C1 segment of cervical spinal cord (tissue), 14 donors: ENCODE measurements around the gene ZNF768.
"Not testable (repeated sequence)": the region's sequence is repeated elsewhere in the genome, so short reads cannot be mapped to it uniquely, and the experiment has no call there.

Source experiments
- DNase-seq, 14 donors: peaks; one replicate each; lab custom pipeline; 2025; lab: John Stamatoyannopoulos, UW

Gene ZNF768

DNA sequence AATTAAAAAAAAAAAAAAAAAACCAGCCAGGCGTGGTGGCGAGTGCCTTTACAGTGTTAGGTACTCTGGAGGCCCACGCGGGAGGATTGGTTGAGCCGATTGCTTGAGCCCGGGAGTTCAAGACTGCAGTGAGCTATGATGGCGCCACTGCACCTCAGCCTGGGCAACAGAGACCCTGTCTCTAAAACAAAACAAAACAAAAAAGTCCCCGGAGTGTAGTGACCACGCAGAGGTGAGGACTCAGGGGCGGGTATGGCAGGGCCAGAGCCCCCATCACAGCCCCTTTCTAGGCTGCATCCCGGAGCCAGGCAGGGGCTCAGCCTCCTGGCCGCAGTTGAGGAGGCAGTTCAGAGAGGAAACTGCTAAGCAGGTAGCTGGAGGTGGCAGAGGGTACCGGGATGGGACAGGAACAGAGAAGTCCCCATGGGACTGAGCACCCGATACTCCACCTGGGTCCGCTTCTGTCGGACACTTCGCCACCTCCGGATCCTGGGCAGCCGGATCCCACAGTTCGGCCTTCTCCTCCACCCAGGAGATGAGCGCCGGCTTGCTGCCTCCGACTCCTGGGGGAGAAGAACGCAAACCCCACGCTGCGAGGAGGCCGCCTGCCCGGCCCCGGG is 7.5 kb upstream of the ZNF768 start:
- DNase-seq, result no peak

DNA sequence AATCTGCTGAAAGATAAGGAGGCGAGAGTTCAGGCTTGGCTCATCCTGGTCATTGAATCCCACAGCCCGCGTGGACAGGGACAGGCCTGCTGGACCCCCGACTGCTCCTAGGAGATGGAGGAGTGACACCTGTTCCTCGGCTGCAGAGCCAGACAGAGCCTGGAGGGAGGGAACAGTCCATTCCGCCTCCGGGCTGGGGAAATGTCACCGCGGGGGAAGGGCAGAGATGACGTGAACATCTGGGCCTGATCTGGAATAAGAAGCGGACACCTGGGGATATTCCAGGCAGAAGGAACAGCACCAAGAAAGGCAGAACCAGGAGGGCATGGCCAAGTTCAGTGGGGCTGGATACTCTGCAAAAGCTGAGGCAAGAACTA is 6.8 kb upstream of the ZNF768 start:
- DNase-seq, result no peak

DNA sequence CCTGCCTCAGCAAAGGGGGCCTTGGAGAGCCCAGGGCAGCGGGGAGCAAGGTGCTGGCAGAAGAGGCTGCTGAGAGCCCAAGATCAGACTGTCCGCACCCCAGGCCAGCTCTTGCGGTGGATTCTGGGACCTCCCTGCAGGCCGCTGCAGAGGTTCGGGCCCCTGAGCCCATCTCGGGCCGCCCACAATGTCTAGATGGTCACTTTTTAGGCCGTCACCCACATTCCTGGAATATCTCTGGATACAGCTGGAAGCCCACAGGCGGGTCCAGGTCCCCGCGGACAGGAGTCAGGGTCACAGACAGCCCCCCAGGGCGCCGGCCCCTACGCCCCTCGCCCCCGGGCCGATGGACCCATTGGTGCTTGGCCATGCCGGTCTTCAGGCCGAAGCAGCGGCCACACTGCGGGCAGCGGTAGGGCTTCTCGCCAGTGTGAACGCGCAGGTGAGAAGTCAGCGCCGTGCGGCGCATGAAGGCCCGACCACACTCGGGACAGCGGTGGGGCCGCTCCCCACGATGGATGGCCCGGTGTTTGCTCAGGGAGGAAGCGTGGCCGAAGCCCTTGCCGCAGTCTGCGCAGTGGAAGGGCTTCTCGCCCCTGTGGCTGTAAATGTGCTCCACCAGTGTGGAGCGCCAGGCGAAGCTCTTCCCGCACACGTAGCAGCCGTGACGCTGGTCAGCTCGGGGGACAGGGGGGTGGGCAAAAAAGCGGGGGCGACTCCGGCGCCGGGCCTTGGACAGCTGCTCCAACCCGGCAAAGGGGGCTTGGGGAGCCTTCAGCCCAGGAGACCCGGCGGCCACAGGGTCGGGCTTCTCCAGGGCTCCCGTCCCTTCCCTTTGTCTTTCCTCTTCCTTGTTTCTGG is 6.1 kb upstream of the ZNF768 start:
- no peak for DNase-seq

DNA sequence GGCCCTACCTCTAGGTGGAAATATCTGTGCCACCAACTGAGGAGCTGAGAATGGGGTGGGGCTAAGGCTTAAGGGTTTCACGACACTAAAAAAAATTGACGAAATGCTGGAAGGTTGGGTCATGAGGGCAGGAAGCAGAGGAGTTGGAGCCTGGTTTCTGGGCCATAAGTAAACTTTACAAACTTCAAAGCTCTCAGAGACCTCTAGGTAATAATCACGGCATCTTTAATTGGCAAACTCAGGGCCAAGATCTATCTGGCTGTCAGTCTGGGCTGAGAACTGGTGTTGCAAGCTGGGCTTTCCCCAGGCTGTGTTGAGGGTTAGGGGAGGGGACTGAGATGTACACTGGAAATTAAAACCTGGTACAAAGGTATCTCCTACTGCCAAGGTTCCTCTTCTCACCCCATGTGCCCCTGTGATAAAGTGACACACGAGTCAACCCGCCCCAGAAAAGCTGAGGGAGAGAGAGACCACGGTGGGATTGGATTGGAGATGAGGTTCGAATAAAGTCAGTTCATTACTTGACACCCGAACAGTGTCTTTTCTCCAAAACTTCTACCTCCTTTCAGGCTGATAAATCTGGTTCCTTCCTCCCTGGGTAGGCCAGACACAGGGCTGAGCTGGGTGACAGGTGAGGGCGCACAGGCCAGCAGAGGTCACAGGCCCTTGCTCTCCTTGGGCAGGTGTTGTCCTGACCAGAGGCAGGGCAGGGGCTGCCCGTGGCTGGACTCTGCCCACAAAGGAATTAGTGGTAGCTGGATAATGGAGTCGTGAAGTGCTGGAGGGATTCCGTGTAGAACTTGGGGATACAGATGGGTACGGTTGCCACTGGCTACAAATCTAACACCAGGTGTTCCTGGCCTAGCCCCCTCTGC is 4.0 kb upstream of the ZNF768 start:
- DNase-seq, result no peak

DNA sequence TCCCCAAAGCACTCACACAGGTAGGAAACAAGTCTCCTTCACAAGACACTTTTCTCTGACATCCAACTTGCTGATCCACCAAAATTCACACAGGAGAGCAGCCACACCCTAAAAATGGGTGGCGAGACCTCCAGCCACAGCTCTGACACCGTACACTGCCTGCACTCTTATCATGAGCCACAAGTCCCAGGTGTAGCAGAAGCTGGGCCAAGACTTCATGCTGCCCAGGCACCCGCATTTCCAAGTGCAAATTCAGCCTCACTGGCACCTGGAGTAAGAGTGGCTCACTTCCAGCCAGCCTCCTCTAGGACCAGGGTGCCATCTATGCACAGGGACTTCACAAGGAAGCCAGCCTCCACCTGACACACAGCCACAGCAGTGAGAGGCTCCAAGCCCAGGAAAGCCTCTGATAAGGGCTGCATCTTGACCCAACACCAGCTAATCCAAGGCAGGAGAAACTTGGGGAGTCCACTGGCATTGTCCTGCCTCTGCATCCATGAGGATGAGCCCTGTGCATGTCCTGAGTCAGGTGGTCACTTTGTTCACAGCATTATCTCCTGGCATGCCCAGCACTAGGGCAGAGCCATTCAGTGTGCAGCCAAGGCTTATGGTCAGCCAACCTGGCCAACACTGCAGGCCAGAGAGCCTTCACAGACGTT is 2.6 kb upstream of the ZNF768 start:
- DNase-seq, result no peak

DNA sequence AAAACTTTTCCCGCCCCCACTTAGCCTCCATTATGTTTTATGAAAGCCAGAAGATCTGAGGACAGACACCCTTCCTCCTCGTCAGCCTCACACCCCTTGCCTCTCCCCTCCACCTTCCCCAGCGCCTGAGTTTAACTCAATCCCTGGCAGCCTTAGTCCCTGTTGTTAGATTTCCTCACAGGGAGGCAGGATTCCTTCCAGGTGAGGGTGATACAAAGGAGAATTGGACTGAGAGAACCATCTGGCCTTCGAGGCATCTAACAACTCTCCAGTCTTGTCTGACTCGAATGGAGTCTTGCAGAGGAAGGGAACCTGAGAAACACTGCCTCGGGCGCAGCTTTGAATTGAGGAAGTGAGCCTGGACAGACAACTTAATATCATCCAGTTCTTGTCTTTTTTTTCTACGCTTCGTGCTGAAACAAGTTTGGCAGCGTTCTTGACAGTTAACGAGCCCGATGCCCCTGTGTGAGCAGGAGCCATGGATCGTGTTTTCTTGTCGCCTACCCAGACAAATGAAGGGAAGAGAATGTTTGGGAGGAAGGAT is 1.3 kb upstream of the ZNF768 start:
- peak in 1 of 14 donors; percentile 60 for DNase-seq

DNA sequence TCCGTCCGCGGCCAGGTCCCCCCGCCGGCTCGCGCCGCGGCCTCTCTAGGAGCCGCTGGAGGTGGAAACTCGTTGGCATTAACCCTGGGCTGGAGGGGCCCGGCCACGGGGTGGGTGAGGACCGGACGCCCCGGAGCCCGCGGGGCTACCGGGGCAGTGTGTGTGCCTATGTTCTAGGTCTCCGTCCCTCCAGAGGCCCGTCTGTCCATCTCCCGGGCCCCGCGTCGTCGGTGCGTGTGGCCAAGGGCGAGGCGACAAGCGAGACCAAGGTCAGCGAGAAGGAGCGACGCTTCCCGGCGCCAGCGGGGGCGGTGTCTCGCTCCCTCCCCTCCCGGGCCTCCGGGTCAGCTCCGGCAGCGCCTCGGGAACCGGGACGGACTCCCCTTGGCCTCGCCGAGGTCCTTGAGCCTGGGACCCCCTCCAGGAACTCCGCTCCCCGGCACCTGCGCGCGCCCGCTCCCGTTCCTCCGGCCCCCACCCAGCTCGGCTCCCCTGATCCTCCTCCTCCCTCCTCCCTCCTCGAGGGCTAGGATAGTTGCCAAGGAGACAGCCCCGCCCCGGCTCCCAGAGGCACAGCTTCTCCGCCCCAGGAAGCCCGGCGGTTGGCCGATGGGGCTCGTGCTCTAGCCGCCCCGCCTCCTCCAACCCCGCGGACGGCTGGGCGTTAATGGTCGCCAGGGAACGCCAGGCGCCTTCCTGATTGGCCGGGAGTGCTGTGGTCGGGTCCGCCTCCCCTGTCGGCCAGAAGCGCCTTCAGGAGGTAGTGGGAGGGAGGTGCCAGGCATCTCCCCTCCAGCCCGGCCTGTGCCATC is 663 bp upstream of the ZNF768 start:
- DNase-seq, result peak; percentile 86 to 99 (median 97)

DNA sequence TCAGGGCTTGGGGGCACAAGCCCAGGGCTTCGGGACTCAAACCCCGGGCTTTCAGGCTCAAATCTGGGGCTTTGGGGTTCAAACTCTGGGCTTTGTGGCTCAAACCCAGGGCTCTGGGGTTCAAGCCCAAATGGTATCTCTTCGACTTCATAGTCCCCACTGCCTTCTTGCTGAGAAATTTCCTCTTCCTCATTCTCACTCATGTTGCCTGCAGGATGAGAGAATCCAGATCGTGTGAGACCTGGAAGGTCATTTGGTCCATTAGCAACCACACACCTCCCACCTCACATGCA is 576 bp downstream of the ZNF768 start:
- DNase-seq, result no peak

DNA sequence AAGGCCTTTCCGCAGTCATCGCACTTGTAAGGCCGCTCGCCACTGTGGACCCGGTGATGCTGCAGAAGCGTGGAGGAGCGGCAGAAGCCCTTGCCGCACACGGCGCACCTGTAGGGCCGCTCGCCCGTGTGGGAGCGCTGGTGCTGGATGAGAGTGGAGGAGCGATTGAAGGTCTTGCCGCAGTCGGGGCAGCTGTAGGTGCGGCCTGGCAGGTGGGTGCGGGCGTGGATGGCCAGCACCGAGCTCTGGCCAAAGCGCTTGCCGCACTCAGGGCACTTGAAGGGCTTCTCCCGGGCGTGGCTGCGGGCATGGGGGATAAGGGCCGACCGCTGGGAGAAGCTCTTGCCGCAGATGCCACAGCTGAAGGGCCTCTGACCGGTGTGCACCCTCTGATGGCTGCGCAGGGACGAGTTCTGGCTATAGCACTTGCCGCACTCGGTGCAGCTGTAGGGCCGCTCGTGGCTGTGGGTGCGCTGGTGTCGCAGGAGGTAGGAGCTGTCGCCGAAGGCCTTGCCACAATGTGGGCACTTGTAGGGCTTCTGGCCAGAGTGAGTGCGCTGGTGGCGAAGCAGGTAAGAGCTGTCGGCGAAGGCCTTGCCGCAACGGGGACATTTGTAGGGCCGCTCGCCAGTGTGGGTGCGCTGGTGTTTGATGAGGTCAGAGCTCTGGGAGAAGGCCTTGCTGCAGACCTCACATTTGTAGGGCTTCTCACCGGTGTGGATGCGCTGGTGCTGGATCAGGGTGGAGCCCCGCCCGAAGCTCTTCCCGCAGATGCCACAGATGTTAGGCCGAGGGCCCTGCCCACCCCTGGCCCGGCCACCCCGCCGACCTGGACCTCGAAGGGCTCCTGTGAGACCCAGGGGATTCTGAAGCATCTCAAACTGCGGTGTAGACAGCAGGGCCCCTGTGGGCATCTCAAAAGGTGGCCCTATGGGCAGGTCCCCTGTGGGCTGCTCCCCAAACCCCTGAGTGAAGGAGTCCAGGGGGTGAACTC is 1.5 kb downstream of the ZNF768 start:
- DNase-seq, result no peak

DNA sequence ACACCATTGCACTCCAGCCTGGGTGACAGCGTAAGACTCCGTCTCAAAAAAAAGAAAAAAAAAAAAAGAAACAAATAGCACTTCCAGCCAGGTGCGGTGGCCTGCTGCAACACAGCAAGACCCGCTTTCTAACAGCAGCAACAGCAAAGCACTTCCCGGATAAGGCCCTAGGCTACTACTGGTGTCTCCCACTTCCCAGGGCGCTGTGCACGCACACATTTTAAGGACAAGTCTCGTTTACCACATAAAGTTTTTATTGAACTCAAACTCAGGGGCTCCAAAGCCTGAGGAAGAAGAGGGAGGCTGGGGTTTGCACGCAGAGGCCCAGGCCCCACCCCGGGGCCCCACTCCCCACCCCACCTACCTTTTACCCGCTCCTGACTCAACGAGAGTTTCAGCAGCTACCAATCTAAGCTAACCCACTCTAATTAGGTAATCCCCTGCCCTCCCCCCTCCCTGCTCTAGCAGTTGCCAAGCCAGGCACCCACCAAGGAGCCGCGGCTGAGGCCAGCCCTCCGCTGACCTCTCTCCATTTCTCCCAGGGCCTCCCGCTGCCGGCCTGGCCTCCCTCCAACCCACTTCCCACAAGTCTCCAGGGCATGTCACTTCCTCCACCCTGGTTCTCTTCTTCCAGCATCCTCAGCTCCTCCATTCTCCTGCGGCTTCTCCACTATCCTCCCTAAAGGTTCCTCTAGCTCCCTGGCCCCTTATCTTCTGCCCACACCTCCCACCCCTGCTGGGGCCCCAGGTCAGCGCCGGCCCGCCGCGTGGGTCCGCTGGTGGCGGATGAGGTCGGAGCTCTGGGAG is 2.4 kb downstream of the ZNF768 start:
- no peak for DNase-seq

DNA sequence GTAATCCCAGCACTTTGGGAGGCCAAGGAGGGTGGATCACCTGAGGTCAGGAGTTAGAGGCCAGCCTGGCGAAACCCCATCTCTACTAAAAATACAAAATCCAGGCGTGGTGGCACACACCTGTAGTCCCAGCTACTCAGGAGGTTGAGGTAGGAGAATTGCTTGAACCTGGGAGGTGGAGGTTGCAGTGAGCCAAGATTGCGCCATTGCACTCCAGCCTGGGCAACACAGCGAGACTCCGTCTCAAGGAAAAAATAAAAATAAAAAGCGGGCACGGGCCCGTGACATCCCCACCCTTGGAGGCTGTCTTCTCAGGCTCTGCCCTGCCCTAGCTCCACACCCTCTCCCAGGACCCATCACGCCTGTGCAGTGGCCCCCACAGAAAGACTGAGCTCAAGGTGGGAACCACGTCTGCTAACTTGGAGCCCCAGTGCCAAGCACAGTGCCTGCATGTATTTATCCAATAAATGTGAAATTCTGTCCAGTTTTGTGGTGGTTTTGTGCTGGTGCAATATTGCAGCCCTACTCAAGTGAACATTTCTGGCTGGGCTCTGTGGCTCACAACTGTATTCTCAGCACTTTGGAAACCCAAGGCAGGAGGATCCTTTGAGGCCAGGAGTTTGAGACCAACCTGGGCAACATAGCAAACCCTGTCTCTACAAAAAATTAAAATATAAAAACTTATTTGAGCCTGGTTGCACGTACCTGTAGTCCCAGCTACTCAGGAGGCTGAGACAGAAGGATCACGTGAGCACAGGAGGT is 3.5 kb downstream of the ZNF768 start:
- DNase-seq, result not testable (repeated sequence)

DNA sequence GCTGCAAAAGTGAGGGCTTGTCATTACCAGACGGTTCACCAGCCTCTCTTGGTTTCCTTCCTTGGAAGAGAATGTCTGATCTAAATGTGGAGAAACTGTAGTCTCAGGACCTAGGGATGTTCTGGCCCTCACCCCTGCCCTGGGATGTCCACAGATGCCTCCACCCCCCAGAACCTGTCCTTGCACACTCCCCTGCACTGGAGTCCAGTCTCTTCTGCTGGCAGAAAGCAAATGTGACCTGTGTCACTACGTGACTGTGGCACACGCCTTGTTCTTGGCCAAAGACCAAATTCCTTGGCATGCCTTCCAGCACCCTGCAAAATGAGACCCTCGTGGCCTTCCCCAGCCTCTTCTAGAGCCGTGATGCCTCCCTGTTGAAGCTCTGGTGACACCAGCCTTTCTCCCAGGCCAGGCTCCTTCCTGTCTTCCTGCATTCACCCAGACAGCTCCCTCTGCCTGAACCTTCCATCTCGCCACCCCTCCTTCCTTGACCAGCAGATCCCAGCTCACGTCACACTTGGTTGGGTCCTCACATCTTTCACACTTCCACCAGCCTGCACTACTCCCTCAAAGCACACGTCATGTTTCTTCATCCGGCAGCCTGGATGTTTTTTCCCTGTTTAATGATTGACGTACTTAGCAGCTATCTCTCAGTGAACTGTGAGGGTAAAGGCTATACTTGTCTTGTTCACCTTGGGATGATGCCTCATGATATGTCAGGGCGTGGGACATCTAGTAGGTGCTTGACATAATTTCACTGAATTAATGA is 4.3 kb downstream of the ZNF768 start:
- DNase-seq, result no peak

DNA sequence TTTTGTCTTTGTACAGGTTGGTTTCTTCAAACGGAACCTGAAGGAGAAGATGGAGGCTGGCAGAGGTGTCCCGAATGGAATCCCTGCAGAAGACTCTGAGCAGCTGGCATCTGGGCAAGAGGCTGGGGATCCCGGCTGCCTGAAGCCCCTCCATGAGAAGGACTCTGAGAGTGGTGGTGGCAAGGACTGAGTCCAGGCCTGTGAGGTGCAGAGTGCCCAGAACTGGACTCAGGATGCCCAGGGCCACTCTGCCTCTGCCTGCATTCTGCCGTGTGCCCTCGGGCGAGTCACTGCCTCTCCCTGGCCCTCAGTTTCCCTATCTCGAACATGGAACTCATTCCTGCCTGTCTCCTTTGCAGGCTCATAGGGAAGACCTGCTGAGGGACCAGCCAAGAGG is 4.9 kb downstream of the ZNF768 start:
- no peak for DNase-seq

DNA sequence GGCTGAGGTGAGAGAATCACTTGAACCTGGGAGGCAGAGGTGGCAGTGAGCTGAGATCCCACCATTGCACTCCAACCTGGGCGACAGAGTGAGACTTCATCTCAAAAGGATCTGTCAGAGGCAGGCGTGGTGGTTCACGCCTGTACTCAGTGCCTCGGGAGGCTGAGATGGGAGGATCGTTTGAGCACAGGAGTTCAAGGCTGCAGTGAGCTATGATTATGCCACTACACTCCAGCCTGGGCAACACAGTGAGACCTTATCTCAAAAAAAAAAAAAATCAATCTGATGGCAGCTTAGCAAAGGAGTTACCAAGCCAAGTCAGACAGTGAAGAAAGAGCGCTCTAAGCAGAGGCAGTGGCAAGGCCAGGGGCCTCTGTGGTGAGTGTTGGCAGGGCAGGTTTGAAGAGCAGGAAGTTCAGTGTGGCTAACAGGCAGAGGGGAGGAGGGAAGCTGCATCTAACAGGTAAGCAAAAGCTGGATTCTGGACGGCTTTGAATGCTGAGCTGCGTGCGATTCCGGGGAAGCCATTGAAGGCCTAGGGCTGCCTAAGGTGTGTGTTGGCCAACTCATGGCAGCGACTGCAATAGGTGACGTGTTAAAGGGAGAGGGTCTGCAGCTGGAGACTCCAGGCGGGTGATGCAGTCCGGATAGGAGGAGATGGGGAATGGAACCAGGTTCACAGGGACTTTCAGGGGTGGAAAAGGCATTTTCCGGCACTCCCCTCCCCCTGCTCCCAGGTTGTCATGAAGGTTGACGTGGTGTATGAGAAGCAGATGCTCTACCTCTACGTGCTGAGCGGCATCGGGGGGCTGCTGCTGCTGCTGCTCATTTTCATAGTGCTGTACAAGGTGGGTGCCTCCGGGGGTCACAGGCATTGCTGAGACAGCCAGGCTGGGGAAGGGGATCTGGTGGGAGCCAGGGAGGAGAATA is 7.0 kb downstream of the ZNF768 start:
- no peak for DNase-seq

DNA sequence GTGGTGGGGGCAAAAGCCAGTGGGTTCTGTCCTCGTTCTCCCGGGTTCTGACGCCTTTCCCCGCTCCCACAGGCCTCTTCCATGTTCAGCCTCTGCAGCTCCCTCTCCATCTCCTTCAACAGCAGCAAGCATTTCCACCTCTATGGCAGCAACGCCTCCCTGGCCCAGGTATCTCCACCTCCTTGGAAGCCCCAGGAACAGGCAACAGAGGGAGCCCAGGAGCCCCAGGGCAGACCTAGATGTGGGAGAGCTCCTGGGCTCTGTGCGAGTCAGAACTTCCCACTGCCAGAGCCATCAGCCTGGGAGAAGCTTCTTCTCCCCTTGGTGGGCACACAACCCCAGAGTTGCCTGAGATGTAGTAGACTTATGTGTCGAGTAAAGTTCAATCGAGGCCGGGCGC is 7.8 kb downstream of the ZNF768 start:
- no peak for DNase-seq

DNA sequence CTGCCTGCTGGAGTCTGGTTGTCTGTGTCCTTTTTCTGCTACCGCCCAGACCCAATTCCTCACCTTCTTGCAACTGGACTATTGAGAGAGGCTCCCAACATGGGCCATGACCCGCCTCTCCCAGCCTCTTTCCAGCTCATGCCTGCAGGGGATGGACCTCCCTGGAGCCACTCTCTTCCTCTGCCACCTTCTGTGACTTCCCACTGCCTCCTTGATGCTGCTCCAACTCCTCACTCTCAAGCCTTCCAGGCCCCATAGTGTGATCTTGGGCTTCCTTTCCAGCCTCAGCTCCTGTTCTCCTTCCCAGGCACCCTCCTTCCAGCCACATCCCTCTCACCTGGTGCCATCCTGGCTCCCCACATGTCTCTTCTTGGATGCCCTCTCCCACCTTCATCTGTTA is 11.1 kb downstream of the ZNF768 start:
- no peak for DNase-seq
